ENCODE measurements around the gene SYT6. TPM values are rescaled to one million over a fixed set of nuclear protein-coding genes. Genes with fewer than 3 reads are reported as not detected.

The SYT6 gene
- total and polyA plus RNA-seq, 10 of the 15 experiments (the other 5 are each of a cell fraction or from before 2014, with no cell fraction given): 0.05 to 0.39 TPM; not detected in 8

DNA sequence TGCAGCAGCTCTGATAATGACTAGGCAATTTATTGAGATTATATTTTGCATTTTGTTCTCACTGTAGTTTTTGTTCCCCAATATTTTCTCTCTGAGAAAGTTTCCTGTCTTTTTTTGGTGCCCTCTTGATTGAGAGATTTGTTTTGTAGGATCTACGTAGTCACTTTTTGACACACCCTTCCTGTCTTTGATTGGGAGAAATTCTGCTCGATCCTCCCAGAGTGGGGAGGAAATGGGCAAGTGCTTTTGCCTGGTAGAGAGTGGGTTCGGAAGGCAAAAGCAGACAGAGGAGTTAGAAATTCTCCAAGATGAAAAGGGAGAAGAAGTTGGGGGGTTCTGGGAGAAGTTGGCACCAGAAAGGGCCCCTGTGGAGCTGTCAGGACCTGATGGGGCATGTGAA is 42.1 kb upstream of the SYT6 start:
- Histone ChIP-seq H3K36me3 (ENCODE audit: control insufficient read depth in 2 of 2, insufficient read depth in 2 of 2, low read length in 1 of 2) (no peaks in the 10 kb centered on the region), H3K4me3 (no peak overlapping the region), H3K27me3 (replicated peaks in 1 of 2; ENCODE audit: control insufficient read depth in 2 of 2, insufficient read depth in 2 of 2, low read length in 1 of 2) (peaks cover 0 to 3% of the 10 kb centered on the region in 2 experiments; a peak in 3 of 4 replicates), H3K4me1 (ENCODE audit: control insufficient read depth, insufficient read depth, low read length) (no peaks in the 10 kb centered on the region), H2AFZ (ENCODE audit: control insufficient read depth, low read depth, low read length) (no peak overlapping the region), H3K9ac (ENCODE audit: control insufficient read depth, insufficient read depth, low read length) (no peak overlapping the region), H3K9me3 (replicated peaks; ENCODE audit: control insufficient read depth, insufficient read depth, low read length) (no peaks in the 10 kb centered on the region), H3K27ac (ENCODE audit: control insufficient read depth, insufficient read depth) (no peak overlapping the region), H3K79me2 (ENCODE audit: control insufficient read depth, insufficient read depth, low read length) (no peaks in the 10 kb centered on the region), H4K20me1 (ENCODE audit: control insufficient read depth, insufficient read depth) (no peaks in the 10 kb centered on the region), H3K4me2 (ENCODE audit: control insufficient read depth, insufficient read depth) (no peak overlapping the region)
- no TSS peak for BruUV-seq (replicated peaks)
- no peak for DNase-seq (ENCODE audit: low read depth, low spot score)
- WGBS (ENCODE audit: insufficient coverage, insufficient replicate concordance, low lambda C conversion rate, missing lambda C conversion rate): 0% methylated on average over 3 of the region's 3 CpGs
- FAIRE-seq: no peak
- RAD21 ChIA-PET (ENCODE audit: unreplicated experiment): no interaction called here
- in situ Hi-C loops (cut with MboI): no loop called here
- TF ChIP-seq MEF2B (IDR thresholded peaks at IDR 0.05; ENCODE audit: partially characterized antibody, poor library complexity, severe bottlenecking): no peak
- no peak for TF ChIP-seq YY1 (IDR thresholded peaks at IDR 0.05; ENCODE audit: low read depth, low read length)
- TF ChIP-seq EP300 (IDR thresholded peaks at IDR 0.05; ENCODE audit: borderline replicate concordance in 1 of 2, control insufficient read depth in 1 of 2, low read depth in 2 of 2, low read length in 2 of 2): no peak
- no peak for TF ChIP-seq DPF2 (IDR thresholded peaks at IDR 0.05)
- POLR2A ChIA-PET: no interaction called here
- CTCF ChIA-PET: no interaction called here
- SMC1A ChIA-PET (ENCODE audit: uncharacterized antibody, unreplicated experiment): no interaction called here
- intact Hi-C loops (cut with micrococcal nuclease; ENCODE audit: unreplicated experiment): no loop called here
- ATAC-seq: no peak

DNA sequence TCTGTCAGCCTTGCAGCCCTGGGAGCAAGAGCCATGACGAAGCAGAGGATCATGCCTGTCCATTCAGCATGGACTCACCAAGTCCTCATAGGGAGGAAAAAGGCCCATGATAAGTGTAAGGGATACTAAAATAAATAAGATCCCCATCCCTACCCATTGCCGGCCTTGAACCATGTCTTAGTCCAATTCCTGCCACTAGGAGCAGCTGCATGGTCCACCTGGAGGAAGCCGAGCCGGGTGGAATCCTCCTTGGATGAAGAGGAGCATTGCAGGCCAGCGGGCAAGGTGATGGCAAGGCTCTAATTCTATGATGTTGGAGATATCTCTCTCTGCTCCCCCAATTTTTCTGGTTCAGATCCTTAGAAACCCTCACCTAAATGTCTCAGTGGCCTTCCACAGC is 38.7 kb upstream of the SYT6 start:
- TF ChIP-seq, protein P1, sequence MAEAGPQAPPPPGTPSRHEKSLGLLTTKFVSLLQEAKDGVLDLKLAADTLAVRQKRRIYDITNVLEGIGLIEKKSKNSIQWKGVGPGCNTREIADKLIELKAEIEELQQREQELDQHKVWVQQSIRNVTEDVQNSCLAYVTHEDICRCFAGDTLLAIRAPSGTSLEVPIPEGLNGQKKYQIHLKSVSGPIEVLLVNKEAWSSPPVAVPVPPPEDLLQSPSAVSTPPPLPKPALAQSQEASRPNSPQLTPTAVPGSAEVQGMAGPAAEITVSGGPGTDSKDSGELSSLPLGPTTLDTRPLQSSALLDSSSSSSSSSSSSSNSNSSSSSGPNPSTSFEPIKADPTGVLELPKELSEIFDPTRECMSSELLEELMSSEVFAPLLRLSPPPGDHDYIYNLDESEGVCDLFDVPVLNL (IDR thresholded peaks at IDR 0.05; ENCODE audit: low read depth, low read length): no peak
- TF ChIP-seq, protein P2, sequence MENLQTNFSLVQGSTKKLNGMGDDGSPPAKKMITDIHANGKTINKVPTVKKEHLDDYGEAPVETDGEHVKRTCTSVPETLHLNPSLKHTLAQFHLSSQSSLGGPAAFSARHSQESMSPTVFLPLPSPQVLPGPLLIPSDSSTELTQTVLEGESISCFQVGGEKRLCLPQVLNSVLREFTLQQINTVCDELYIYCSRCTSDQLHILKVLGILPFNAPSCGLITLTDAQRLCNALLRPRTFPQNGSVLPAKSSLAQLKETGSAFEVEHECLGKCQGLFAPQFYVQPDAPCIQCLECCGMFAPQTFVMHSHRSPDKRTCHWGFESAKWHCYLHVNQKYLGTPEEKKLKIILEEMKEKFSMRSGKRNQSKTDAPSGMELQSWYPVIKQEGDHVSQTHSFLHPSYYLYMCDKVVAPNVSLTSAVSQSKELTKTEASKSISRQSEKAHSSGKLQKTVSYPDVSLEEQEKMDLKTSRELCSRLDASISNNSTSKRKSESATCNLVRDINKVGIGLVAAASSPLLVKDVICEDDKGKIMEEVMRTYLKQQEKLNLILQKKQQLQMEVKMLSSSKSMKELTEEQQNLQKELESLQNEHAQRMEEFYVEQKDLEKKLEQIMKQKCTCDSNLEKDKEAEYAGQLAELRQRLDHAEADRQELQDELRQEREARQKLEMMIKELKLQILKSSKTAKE (IDR thresholded peaks at IDR 0.05; ENCODE audit: low read depth, poor library complexity, severe bottlenecking): no peak
- H3K36me3 ChIP-seq (ENCODE audit: control insufficient read depth in 2 of 2, insufficient read depth in 2 of 2, low read length in 1 of 2): no peaks in the 10 kb centered on the region
- no peak overlapping the region for H3K4me2 ChIP-seq (ENCODE audit: control insufficient read depth, insufficient read depth)
- ATAC-seq (no peak), DNase-seq (ENCODE audit: low read depth, low spot score) (no peak), FAIRE-seq (no peak)
- ChIA-PET SMC1A (ENCODE audit: uncharacterized antibody, unreplicated experiment) (no interaction called here), POLR2A (no interaction called here), CTCF (no interaction called here), RAD21 (ENCODE audit: unreplicated experiment) (no interaction called here)
- in situ Hi-C loops (cut with MboI) (no loop called here), intact Hi-C loops (cut with micrococcal nuclease; ENCODE audit: unreplicated experiment) (no loop called here)
- H3K27me3 ChIP-seq (replicated peaks in 1 of 2; ENCODE audit: control insufficient read depth in 2 of 2, insufficient read depth in 2 of 2, low read length in 1 of 2): peaks cover 0 to 3% of the 10 kb centered on the region in 2 experiments; a peak in 2 of 4 replicates
- no peak overlapping the region for H3K4me3 ChIP-seq
- 42% methylated on average over 5 of the region's 5 CpGs for WGBS (ENCODE audit: insufficient coverage, insufficient replicate concordance, low lambda C conversion rate, missing lambda C conversion rate)
- no peaks in the 10 kb centered on the region for H4K20me1 ChIP-seq (ENCODE audit: control insufficient read depth, insufficient read depth)
- no peaks in the 10 kb centered on the region for H3K9me3 ChIP-seq (replicated peaks; ENCODE audit: control insufficient read depth, insufficient read depth, low read length)
- H3K9ac ChIP-seq (ENCODE audit: control insufficient read depth, insufficient read depth, low read length): no peak overlapping the region
- no peaks in the 10 kb centered on the region for H3K79me2 ChIP-seq (ENCODE audit: control insufficient read depth, insufficient read depth, low read length)
- no peak overlapping the region for H2AFZ ChIP-seq (ENCODE audit: control insufficient read depth, low read depth, low read length)
- no peaks in the 10 kb centered on the region for H3K4me1 ChIP-seq (ENCODE audit: control insufficient read depth, insufficient read depth, low read length)
- H3K27ac ChIP-seq (ENCODE audit: control insufficient read depth, insufficient read depth): no peak overlapping the region
- BruUV-seq (replicated peaks): no TSS peak

All from GM12878 (cell line).